ENCODE data around the gene NOC2L. TPM values are rescaled to one million over a fixed set of nuclear protein-coding genes. Genes with fewer than 3 reads are reported as not detected.

The NOC2L gene
- total and polyA plus RNA-seq, 2 donors (not counting 3 experiments of a cell fraction or from before 2014, with no cell fraction given) = 55.3 to 87.9 TPM

GRCh38 chr1:938711-939489, 20.2 kb downstream of the NOC2L start:
- POLR2A ChIA-PET = no interaction called here
- no TSS peak for BruUV-seq (replicated peaks)
- Histone ChIP-seq H3K4me1 (ENCODE audit: control insufficient read depth, extremely low read depth, insufficient read depth, low read length) (peaks cover 12% of the 10 kb centered on the region), H3K4me2 (ENCODE audit: insufficient read depth, low read length) (no peak overlapping the region), H3K9me3 (replicated peaks; ENCODE audit: control insufficient read depth, insufficient read depth, low read length) (no peaks in the 10 kb centered on the region), H3K4me3 (replicated peaks in 1 of 3; ENCODE audit: insufficient read depth in 1 of 3, low read depth in 1 of 3, low read length in 3 of 3) (no peak overlapping the region), H4K20me1 (replicated peaks; ENCODE audit: control insufficient read depth, extremely low read depth, insufficient read depth, low read length) (no peaks in the 10 kb centered on the region), H3K9ac (replicated peaks; ENCODE audit: extremely low read depth, insufficient read depth, low read length) (no peak overlapping the region), H2AFZ (ENCODE audit: low read depth, low read length) (no peak overlapping the region), H3K27me3 (ENCODE audit: control insufficient read depth in 2 of 2, insufficient read depth in 2 of 2, low read length in 2 of 2) (peaks cover 18 to 42% of the 10 kb centered on the region in 2 experiments), H3K36me3 (ENCODE audit: control insufficient read depth in 2 of 2, extremely low read depth in 1 of 2, insufficient read depth in 2 of 2, low read length in 2 of 2) (no peaks in the 10 kb centered on the region), H3K79me2 (ENCODE audit: control insufficient read depth, insufficient read depth, low read length) (no peaks in the 10 kb centered on the region), H3K27ac (ENCODE audit: insufficient read depth, low read depth, low read length) (no peak overlapping the region), H3K9me1 (replicated peaks; ENCODE audit: control insufficient read depth, extremely low read depth, insufficient read depth, low read length) (no peaks in the 10 kb centered on the region)
- dilution Hi-C loops (cut with MboI; ENCODE audit: extremely low pct_ligation_motif_present, low sequenced_read_pairs) = no loop called here
- intact Hi-C loops (cut with micrococcal nuclease) = loop anchor here (1.0 kb wide), 1 partner anchor 35 kb away; no protein-coding TSS in a partner anchor
- no peak for DNase-seq (ENCODE audit: low read depth, low spot score)
- TF ChIP-seq MAX (IDR thresholded peaks at IDR 0.05; ENCODE audit: insufficient read depth, insufficient read length) (no peak), POLR2A (IDR thresholded peaks at IDR 0.05; ENCODE audit: low read depth, low read length) (no peak), CTCF (IDR thresholded peaks at IDR 0.05; ENCODE audit: extremely low read depth in 1 of 2, insufficient read depth in 1 of 2, low read depth in 1 of 2, low read length in 2 of 2) (no peak)
- CTCF ChIA-PET = interaction anchor here (0.5 to 3.0 kb wide), 9 partner anchors 10 to 582 kb away, joined by 3 to 13 read pairs (median 4); partner anchors contain the start of gene SAMD11
- no peak for FAIRE-seq

Measured in endothelial cell of umbilical vein (primary cell).